SK-N-SH (cell line): ENCODE measurements around the gene NEGR1. TPM values are rescaled to one million over a fixed set of nuclear protein-coding genes. Genes with fewer than 3 reads are reported as not detected.
A peak's percentile ranks its signal among the peaks of the same experiment; 100 is the strongest.

ENCODE experiments used
- CTCF ChIA-PET: fragments of 300-600, 350-600 bp; formaldehyde crosslinking; extraction: SDS; loops from one replicate; lab custom pipeline; 2021; lab: Yijun Ruan, JAX
- POLR2A ChIA-PET: fragments of 350-600 bp; sonication (Branson Sonifier 250); formaldehyde crosslinking; extraction: SDS; loops from one replicate; lab custom pipeline; 2020; ENCODE audit warnings: antibody characterized with exemption, inconsistent platforms; lab: Yijun Ruan, JAX
- DNase-seq: peaks from one replicate; pipeline ENCODE4 v3.0.0; 2012
- H2AFZ ChIP-seq: fragments of 200-600 bp; sonication (generic); 2 replicates; pipeline ENCODE4 v1.8.1; 2016; ENCODE audit warnings: antibody characterized with exemption, mild to moderate bottlenecking, low read depth
- H3F3A ChIP-seq: fragments of 200-600 bp; sonication (generic); replicated peaks from 2 replicates; pipeline ENCODE3; 2016; ENCODE audit warnings: antibody characterized with exemption, mild to moderate bottlenecking; ENCODE audit not compliant: insufficient read depth
- H3K27ac ChIP-seq, 2 experiments: fragments of 200-500 bp in 1 of 2; fragments of 200-600 bp in 1 of 2; sonication (Bioruptor generic) in 1 of 2; sonication (generic), shearing (Covaris generic) in 1 of 2; 2 replicates each; pipeline versions ENCODE4 v1.5.1 to v1.6.1; 2014 to 2016; ENCODE audit warnings: low read depth in 2 of 2, inconsistent platforms in 1 of 2, low read length in 1 of 2, mild to moderate bottlenecking in 1 of 2, mixed read lengths in 1 of 2
- H3K27me3 ChIP-seq: fragments of 200-600 bp; sonication (generic), shearing (Covaris generic); 2 replicates; pipeline ENCODE4 v1.6.1; 2016; ENCODE audit warnings: mixed run types; ENCODE audit not compliant: insufficient read depth
- H3K36me3 ChIP-seq, 2 experiments: fragments of 200-500 bp in 1 of 2; fragments of 200-600 bp in 1 of 2; sonication (Bioruptor generic) in 1 of 2; sonication (generic) in 1 of 2; replicated peaks in 1 of 2; 2 replicates each; pipeline versions ENCODE3 to v1.5.1; 2014 to 2016; ENCODE audit warnings: low read length in 1 of 2, mild to moderate bottlenecking in 1 of 2; ENCODE audit not compliant: insufficient read depth in 2 of 2, control insufficient read depth in 1 of 2
- H3K4me1 ChIP-seq, 2 experiments: fragments of 200-500 bp in 1 of 2; fragments of 200-600 bp in 1 of 2; sonication (Bioruptor generic) in 1 of 2; sonication (generic), shearing (Covaris generic) in 1 of 2; 2 replicates each; pipeline versions ENCODE4 v1.5.1 to v1.6.1; 2014 to 2016; ENCODE audit warnings: low read depth in 1 of 2, low read length in 1 of 2, mixed run types in 1 of 2; ENCODE audit not compliant: insufficient read depth in 2 of 2, control insufficient read depth in 1 of 2
- H3K4me2 ChIP-seq: fragments of 200-600 bp; sonication (generic), shearing (Covaris generic); 2 replicates; pipeline ENCODE4 v1.6.1; 2017; ENCODE audit warnings: mixed run types
- H3K4me3 ChIP-seq, 2 experiments: fragments of 200-500 bp in 1 of 2; fragments of 200-600 bp in 1 of 2; sonication (Bioruptor generic) in 1 of 2; sonication (generic), shearing (Covaris generic) in 1 of 2; 2 replicates each; pipeline versions ENCODE4 v1.5.1 to v1.8.1; 2014 to 2016; ENCODE audit warnings: low read depth in 2 of 2, inconsistent platforms in 1 of 2, low read length in 1 of 2, mild to moderate bottlenecking in 1 of 2, mixed read lengths in 1 of 2, moderate library complexity in 1 of 2
- H3K79me2 ChIP-seq: fragments of 200-600 bp; sonication (generic); 2 replicates; pipeline ENCODE4 v1.8.1; 2017; ENCODE audit warnings: mild to moderate bottlenecking; ENCODE audit not compliant: insufficient read depth
- H3K9ac ChIP-seq: fragments of 200-600 bp; sonication (generic); 2 replicates; pipeline ENCODE4 v1.6.1; 2017; ENCODE audit warnings: mixed run types
- H3K9me2 ChIP-seq: fragments of 200-600 bp; sonication (generic); 2 replicates; pipeline ENCODE4 v1.6.1; 2017; ENCODE audit warnings: mixed run types
- H3K9me3 ChIP-seq: fragments of 200-600 bp; sonication (generic); 2 replicates; pipeline ENCODE4 v1.6.1; 2017; ENCODE audit warnings: mixed run types, mild to moderate bottlenecking, moderate library complexity
- H4K20me1 ChIP-seq: fragments of 200-600 bp; sonication (generic); 2 replicates; pipeline ENCODE4 v1.6.1; 2017; ENCODE audit warnings: mild to moderate bottlenecking, mixed run types; ENCODE audit not compliant: insufficient read depth
- ELF1 ChIP-seq: IDR thresholded peaks from 2 replicates; pipeline ENCODE4 v1.4.0; 2012
- EP300 ChIP-seq, 2 experiments: IDR thresholded peaks; 2 replicates each; pipeline versions ENCODE4 v1.4.0 to v1.6.1; 2012; ENCODE audit warnings: borderline replicate concordance in 1 of 2, low read depth in 1 of 2, low read length in 1 of 2
- EZH2phosphoT487 ChIP-seq: fragments of 200-600 bp; sonication (generic); IDR thresholded peaks from 2 replicates; pipeline ENCODE4 v1.6.1; 2017; ENCODE audit warnings: low read depth, mixed run types, mild to moderate bottlenecking, antibody characterized with exemption, moderate library complexity, borderline replicate concordance
- FOSL2 ChIP-seq: IDR thresholded peaks from 2 replicates; pipeline ENCODE4 v1.4.0; 2012; ENCODE audit warnings: low read depth, mild to moderate bottlenecking, moderate library complexity, borderline replicate concordance
- FOXM1 ChIP-seq: IDR thresholded peaks from 2 replicates; pipeline ENCODE4 v1.4.0; 2012; ENCODE audit warnings: low read depth, mild to moderate bottlenecking
- GABPA ChIP-seq: IDR thresholded peaks from 2 replicates; pipeline ENCODE4 v1.4.0; 2012; ENCODE audit warnings: low read depth, mild to moderate bottlenecking
- GATA2 ChIP-seq: sonication (generic); formaldehyde crosslinking; IDR thresholded peaks from 2 replicates; pipeline ENCODE4 v1.5.0; 2020; ENCODE audit warnings: mild to moderate bottlenecking, missing genetic modification reagents
- JUND ChIP-seq: IDR thresholded peaks from 2 replicates; pipeline ENCODE4 v1.4.0; 2012
- MEF2A ChIP-seq: IDR thresholded peaks from 2 replicates; pipeline ENCODE4 v1.4.0; 2012; ENCODE audit warnings: low read depth, borderline replicate concordance
- POLR2AphosphoS5 ChIP-seq: IDR thresholded peaks from 2 replicates; pipeline ENCODE4 v1.6.1; 2012; ENCODE audit warnings: low read depth, low read length
- RAD21 ChIP-seq: IDR thresholded peaks from 2 replicates; pipeline ENCODE4 v1.6.1; 2012; ENCODE audit warnings: mild to moderate bottlenecking, low read length
- TEAD4 ChIP-seq: IDR thresholded peaks from 2 replicates; pipeline ENCODE4 v1.4.0; 2012; ENCODE audit warnings: mild to moderate bottlenecking, borderline replicate concordance; ENCODE audit not compliant: insufficient read depth
- YY1 ChIP-seq: IDR thresholded peaks from 2 replicates; pipeline ENCODE4 v1.4.0; 2012; ENCODE audit warnings: low read depth, mild to moderate bottlenecking
- WGBS: methylation state at CpG from one replicate; pipeline ENCODE4 v1.1.6; 2017; ENCODE audit warnings: low lambda C conversion rate; 5-methylcytosine and 5-hydroxymethylcytosine counted together
- polyA plus RNA-seq, 3 experiments: library from polyadenylated mRNA; depleted of rRNA; stranded (reverse); fragments of >200 nt; gene quantifications; 2 replicates each; pipeline ENCODE4 v1.2.3, GENCODE V29; 2012
- TF ChIP-seq, protein P1 (sequence below): IDR thresholded peaks from 2 replicates; pipeline ENCODE4 v1.4.0; 2012; ENCODE audit warnings: low read depth, borderline replicate concordance
- TF ChIP-seq, protein P2 (sequence below): IDR thresholded peaks from 2 replicates; pipeline ENCODE4 v1.4.0; 2012; ENCODE audit warnings: low read depth
- TF ChIP-seq, protein P3 (sequence below): fragments of 150-350 bp; IDR thresholded peaks from 2 replicates; pipeline ENCODE4 v1.6.1; 2017; ENCODE audit warnings: antibody characterized with exemption, low read length, low read depth, borderline replicate concordance

The NEGR1 gene
- polyA plus RNA-seq, 1 of the 3 experiments (the other 2 are of a cell fraction) = 0.21 TPM

DNA sequence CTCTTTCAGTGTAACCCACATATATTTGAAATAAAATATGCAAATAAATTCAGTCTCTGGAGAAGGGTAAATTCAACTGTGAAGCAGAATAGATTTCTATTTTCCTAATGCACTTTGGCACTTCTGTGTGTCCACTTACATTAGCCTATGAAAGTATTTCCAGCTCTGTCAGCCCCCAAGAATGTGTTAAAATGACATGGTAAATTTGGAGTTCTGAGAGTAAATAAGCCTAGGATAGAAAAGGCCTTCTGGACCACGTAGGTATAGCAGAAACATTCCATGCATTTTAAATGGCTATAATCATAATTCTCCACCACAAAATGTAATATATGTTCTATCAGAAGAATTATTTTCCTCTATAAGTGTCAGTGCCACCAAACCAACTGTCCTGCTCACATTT is 276.2 kb downstream of the NEGR1 start (continued):
- TF ChIP-seq GATA2 (CRISPR knock-in tag) (no peak), RAD21 (no peak), POLR2AphosphoS5 (no peak), ELF1 (no peak), MEF2A (no peak)

DNA sequence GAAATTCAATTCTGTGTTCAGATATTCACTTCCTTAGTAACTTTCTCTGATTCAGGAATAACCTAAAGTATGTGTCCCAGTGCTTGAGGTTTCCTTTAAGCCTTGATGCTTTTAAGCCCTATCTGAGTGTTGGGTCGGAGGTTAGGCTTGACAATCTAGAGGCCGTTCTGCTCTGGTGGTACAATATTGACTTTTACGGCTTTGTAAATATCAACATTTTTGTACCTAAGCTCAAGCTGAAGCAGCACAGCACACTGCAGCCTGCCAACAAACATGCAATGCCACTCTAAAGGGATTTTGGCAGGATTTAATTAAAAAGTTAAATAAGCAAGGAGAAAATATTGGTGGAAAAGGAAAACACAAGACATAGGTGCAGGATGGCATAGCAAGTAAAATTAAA is 279.2 kb downstream of the NEGR1 start:
- no peaks in the 10 kb centered on the region for H3K36me3 ChIP-seq
- H3K9ac ChIP-seq = no peak overlapping the region
- no peaks in the 10 kb centered on the region for H3K9me3 ChIP-seq
- H3K4me3 ChIP-seq = no peak overlapping the region
- no peaks in the 10 kb centered on the region for H4K20me1 ChIP-seq
- H3K4me2 ChIP-seq = no peak overlapping the region
- no peaks in the 10 kb centered on the region for H3K9me2 ChIP-seq
- ChIA-PET POLR2A (interaction anchor here (0.6 kb wide), 1 partner anchor 270 kb away, joined by 3 read pairs; no protein-coding TSS in a partner anchor), CTCF (no interaction called here)
- no peaks in the 10 kb centered on the region for H3K27me3 ChIP-seq
- H3K4me1 ChIP-seq = no peaks in the 10 kb centered on the region; a peak in 2 of 4 replicates
- H3F3A ChIP-seq = no peaks in the 10 kb centered on the region
- 77% methylated on average over 3 of the region's 3 CpGs for WGBS
- no peak overlapping the region for H3K27ac ChIP-seq
- no peak overlapping the region for H2AFZ ChIP-seq
- H3K79me2 ChIP-seq = no peaks in the 10 kb centered on the region
- DNase-seq = no peak
- TF ChIP-seq GATA2 (CRISPR knock-in tag) (no peak), EP300 (IDR thresholded peaks at IDR 0.05; ENCODE audit: borderline replicate concordance in 1 of 2, low read depth in 1 of 2, low read length in 1 of 2) (no peak), JUND (no peak), GABPA (no peak), EZH2phosphoT487 (no peak), ELF1 (no peak), POLR2AphosphoS5 (no peak), YY1 (no peak), TEAD4 (no peak)
- TF ChIP-seq, protein P1, sequence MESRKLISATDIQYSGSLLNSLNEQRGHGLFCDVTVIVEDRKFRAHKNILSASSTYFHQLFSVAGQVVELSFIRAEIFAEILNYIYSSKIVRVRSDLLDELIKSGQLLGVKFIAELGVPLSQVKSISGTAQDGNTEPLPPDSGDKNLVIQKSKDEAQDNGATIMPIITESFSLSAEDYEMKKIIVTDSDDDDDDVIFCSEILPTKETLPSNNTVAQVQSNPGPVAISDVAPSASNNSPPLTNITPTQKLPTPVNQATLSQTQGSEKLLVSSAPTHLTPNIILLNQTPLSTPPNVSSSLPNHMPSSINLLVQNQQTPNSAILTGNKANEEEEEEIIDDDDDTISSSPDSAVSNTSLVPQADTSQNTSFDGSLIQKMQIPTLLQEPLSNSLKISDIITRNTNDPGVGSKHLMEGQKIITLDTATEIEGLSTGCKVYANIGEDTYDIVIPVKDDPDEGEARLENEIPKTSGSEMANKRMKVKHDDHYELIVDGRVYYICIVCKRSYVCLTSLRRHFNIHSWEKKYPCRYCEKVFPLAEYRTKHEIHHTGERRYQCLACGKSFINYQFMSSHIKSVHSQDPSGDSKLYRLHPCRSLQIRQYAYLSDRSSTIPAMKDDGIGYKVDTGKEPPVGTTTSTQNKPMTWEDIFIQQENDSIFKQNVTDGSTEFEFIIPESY = no peak
- TF ChIP-seq, protein P2, sequence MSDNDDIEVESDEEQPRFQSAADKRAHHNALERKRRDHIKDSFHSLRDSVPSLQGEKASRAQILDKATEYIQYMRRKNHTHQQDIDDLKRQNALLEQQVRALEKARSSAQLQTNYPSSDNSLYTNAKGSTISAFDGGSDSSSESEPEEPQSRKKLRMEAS = no peak

DNA sequence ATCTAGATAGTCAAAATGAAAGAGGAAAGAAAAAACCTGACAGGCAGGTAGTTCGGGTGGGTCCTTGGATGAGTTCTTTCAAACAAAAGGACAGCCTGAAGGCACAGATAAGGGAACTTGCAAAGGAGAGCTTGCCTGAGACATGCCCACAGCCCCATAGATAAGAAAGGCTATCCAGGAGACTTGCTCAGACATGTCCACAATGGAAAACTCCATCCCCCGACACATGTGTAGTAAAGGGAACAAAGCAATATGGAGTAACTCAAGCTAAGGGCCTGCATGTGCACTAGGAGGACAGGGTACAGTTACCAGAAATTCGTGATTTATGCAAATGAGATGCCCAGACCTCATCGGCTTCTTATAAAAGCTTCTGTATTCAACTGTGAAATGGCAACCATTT is 281.5 kb downstream of the NEGR1 start:
- CTCF ChIA-PET = interaction anchor here (1.3 to 1.8 kb wide), 2 partner anchors 9 to 37 kb away, joined by 4 read pairs; no protein-coding TSS in a partner anchor
- H3K79me2 ChIP-seq = no peaks in the 10 kb centered on the region
- DNase-seq = no peak
- H3K27ac ChIP-seq = no peak overlapping the region
- POLR2A ChIA-PET = no interaction called here
- H3K9ac ChIP-seq = no peak overlapping the region
- H3K4me1 ChIP-seq = no peaks in the 10 kb centered on the region; a peak in 2 of 4 replicates
- TF ChIP-seq FOXM1 (no peak), TEAD4 (no peak), FOSL2 (no peak), JUND (no peak), GABPA (no peak)
- TF ChIP-seq, protein P3, sequence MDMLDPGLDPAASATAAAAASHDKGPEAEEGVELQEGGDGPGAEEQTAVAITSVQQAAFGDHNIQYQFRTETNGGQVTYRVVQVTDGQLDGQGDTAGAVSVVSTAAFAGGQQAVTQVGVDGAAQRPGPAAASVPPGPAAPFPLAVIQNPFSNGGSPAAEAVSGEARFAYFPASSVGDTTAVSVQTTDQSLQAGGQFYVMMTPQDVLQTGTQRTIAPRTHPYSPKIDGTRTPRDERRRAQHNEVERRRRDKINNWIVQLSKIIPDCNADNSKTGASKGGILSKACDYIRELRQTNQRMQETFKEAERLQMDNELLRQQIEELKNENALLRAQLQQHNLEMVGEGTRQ = no peak
- TF ChIP-seq, all 33 proteins: peak for 0
- Histone ChIP-seq H3K4me3 (no peak overlapping the region), H3K27me3 (no peaks in the 10 kb centered on the region), H3K36me3 (no peaks in the 10 kb centered on the region), H3K9me2 (no peaks in the 10 kb centered on the region), H3K9me3 (no peaks in the 10 kb centered on the region), H2AFZ (peak overlapping the region; percentile 58; the same call in 1 of the 2 replicates), H4K20me1 (no peaks in the 10 kb centered on the region), H3F3A (no peaks in the 10 kb centered on the region), H3K4me2 (no peak overlapping the region)
- 62% methylated on average over 4 of the region's 4 CpGs for WGBS
